ENCODE results near the gene OR1E2.

GRCh38 chr17:3479988-3480387 is 46.3 kb upstream of the OR1E2 start:
- no peak for TF ChIP-seq CTCF (IDR thresholded peaks at IDR 0.05)
- TF ChIP-seq MAX (CRISPR knock-in tag; IDR thresholded peaks at IDR 0.05) = no peak
- TF ChIP-seq JUN (CRISPR knock-in tag; IDR thresholded peaks at IDR 0.05) = no peak
- no peak for TF ChIP-seq MYBL2 (CRISPR knock-in tag; IDR thresholded peaks at IDR 0.05)
- TF ChIP-seq USF1 (CRISPR knock-in tag; IDR thresholded peaks at IDR 0.05) = no peak
- TF ChIP-seq STAT6 (CRISPR knock-in tag; conservative IDR thresholded peaks at IDR 0.05; ENCODE audit: low read depth) = no peak
- no peak for TF ChIP-seq ZNF396 (CRISPR knock-in tag; IDR thresholded peaks at IDR 0.05; ENCODE audit: borderline replicate concordance)
- TF ChIP-seq ZNF317 (CRISPR knock-in tag; IDR thresholded peaks at IDR 0.05; ENCODE audit: borderline replicate concordance, low read depth) = no peak
- no peak for TF ChIP-seq TCF7 (CRISPR knock-in tag; IDR thresholded peaks at IDR 0.05; ENCODE audit: low read depth)
- TF ChIP-seq ZNF423 (CRISPR knock-in tag; IDR thresholded peaks at IDR 0.05) = no peak
- no peak for TF ChIP-seq NFATC4 (CRISPR knock-in tag; IDR thresholded peaks at IDR 0.05)
- TF ChIP-seq ZBTB21 (CRISPR knock-in tag; IDR thresholded peaks at IDR 0.05; ENCODE audit: borderline replicate concordance) = no peak
